GM23338 (cell line): ENCODE results near the gene ADORA2A.
A peak's percentile ranks its signal among the peaks of the same experiment; 100 is the strongest.

ENCODE experiments used
- CTCF ChIP-seq, 2 experiments: fragments of 200-600 bp in 1 of 2; sonication (generic) in 1 of 2; conservative IDR thresholded peaks; 2 replicates each; pipeline versions ENCODE4 v1.5.1 to v1.6.1; 2016 to 2017; ENCODE audit warnings: antibody characterized with exemption in 2 of 2, low read depth in 2 of 2, mild to moderate bottlenecking in 2 of 2, moderate library complexity in 1 of 2
- NANOG ChIP-seq: IDR thresholded peaks from 2 replicates; pipeline ENCODE4 v1.6.1; 2016; ENCODE audit warnings: antibody characterized with exemption, borderline replicate concordance

- TF ChIP-seq CTCF (conservative IDR thresholded peaks at IDR 0.05; ENCODE audit: low read depth in 2 of 2) (peak in 1 of 2 experiments; percentile 32; a peak in 2 of 4 replicates), NANOG (no peak)
Observed at GRCh38 chr22:24485608-24486007, 58.2 kb downstream of the ADORA2A start.
